ENCODE results near the gene CACNA1E. TPM values are rescaled to one million over a fixed set of nuclear protein-coding genes. Genes with fewer than 3 reads are reported as not detected.

The CACNA1E gene
- total RNA-seq, 6 experiments from 2014 or later: not detected

DNA sequence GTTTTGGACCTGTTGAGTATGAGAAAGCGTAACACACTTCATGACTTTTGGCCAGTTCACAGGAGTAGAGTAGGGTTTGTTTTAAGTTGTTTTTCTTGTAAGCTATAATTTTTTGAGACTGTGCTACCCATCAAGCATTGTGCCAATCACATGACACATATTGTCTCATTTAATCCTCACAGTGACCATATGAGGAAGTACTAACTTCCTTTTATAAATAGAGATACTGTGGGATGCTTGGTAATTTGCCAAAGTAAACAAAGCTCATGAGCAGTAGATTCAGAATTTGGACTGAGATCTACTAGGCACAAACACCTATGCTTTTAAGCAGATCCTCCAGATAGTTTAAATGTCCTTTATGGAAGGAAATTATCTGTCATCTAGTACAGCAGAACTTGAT lies 178.3 kb downstream of the CACNA1E start:
- TF ChIP-seq CTCF (IDR thresholded peaks at IDR 0.05): no peak
- Mint-ChIP-seq H3K4me3 (no peak overlapping the region), H3K27me3 (ENCODE audit: insufficient read depth) (no peaks in the 10 kb centered on the region), H3K36me3 (ENCODE audit: low read depth) (peaks cover 9% of the 10 kb centered on the region; the same call in 1 of the 2 replicates), H3K9me3 (peaks cover 20% of the 10 kb centered on the region), H3K4me1 (ENCODE audit: low read depth) (no peaks in the 10 kb centered on the region), H3K27ac (no peak overlapping the region)
- no peak for DNase-seq

DNA sequence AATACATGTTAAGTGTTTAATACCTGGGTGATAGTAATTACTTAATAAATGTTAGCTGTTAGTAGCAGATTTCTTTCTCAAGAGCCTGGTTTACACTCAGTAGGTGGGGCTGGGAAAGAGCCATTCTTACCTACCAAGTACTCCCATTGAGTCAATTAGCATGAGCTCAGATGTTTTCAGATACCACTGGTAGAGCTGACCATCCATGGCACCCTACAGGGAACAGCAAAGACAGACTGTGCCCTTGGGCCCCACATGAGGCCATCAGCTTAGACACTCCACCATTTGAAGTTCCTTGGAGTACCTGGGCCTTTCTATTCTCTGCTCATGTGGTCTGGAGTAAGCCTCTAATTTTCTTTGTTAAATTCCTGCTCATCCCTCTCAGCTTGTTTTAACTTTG lies 179.3 kb downstream of the CACNA1E start:
- Mint-ChIP-seq H3K4me1 (ENCODE audit: low read depth) (no peaks in the 10 kb centered on the region), H3K27me3 (ENCODE audit: insufficient read depth) (no peaks in the 10 kb centered on the region), H3K4me3 (no peak overlapping the region), H3K27ac (no peak overlapping the region), H3K36me3 (ENCODE audit: low read depth) (peaks cover 9% of the 10 kb centered on the region; the same call in 1 of the 2 replicates), H3K9me3 (peaks cover 24% of the 10 kb centered on the region)
- TF ChIP-seq CTCF (IDR thresholded peaks at IDR 0.05): no peak
- DNase-seq: no peak

- peaks cover 24% of the 10 kb centered on the region for H3K9me3 Mint-ChIP-seq
Observed at GRCh38 chr1:181664543-181664942, 181.2 kb downstream of the CACNA1E start.

DNA sequence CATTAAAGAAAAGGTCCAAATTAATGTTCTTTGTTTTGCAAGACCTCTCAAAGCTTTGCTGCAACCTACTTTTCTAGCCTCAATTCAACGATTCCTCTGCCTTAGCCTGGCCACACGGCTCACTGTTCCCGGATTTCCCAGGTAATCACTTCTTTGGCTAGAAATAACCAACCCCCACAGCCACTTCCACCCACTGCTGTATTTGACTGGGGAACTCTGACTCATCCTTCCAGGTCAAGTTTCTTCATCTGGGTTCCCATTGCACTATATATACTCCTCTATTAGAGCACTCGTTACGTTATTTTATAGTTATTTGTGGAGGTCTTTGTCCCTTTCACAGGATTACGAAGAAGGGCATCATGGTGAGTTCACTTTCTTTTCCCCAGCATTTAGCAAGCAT lies 185.9 kb downstream of the CACNA1E start:
- H3K4me3 Mint-ChIP-seq: no peak overlapping the region
- TF ChIP-seq CTCF (IDR thresholded peaks at IDR 0.05): no peak
- H3K27me3 Mint-ChIP-seq (ENCODE audit: insufficient read depth): no peaks in the 10 kb centered on the region; the same call in 1 of the 2 replicates
- no peak overlapping the region for H3K27ac Mint-ChIP-seq
- DNase-seq: no peak
- peaks cover 43% of the 10 kb centered on the region for H3K9me3 Mint-ChIP-seq
- H3K36me3 Mint-ChIP-seq (ENCODE audit: low read depth): no peaks in the 10 kb centered on the region
- H3K4me1 Mint-ChIP-seq (ENCODE audit: low read depth): no peaks in the 10 kb centered on the region

More at GRCh38 chr1:181664543-181664942, 181.2 kb downstream of the CACNA1E start:
- DNase-seq: no peak
- Mint-ChIP-seq H3K4me1 (ENCODE audit: low read depth) (no peaks in the 10 kb centered on the region), H3K27me3 (ENCODE audit: insufficient read depth) (no peaks in the 10 kb centered on the region), H3K27ac (no peak overlapping the region), H3K36me3 (ENCODE audit: low read depth) (peaks cover 9% of the 10 kb centered on the region; the same call in 1 of the 2 replicates), H3K4me3 (no peak overlapping the region)
- TF ChIP-seq CTCF (IDR thresholded peaks at IDR 0.05): no peak

DNA sequence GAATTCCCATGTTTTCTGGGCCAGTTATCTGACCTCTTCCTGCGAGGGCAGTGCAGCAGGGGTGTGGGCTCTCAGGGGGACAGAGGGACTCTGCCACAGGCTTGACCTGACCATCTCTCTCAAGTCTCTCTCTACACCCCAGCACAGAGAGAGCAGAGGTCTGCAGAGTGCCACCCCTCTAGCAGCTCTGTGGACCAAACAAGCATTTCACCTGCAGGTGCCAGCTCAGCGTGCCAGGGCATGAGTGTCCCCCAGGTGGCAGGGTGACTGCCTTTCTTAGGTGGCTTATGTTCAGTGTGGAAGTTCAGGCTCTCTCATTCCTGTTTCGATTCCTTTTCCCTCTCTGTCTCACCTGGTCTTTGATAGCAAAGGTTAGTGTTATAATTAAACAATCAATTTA lies 191.3 kb downstream of the CACNA1E start:
- Mint-ChIP-seq H3K4me1 (ENCODE audit: low read depth) (no peaks in the 10 kb centered on the region), H3K36me3 (ENCODE audit: low read depth) (no peaks in the 10 kb centered on the region), H3K9me3 (peaks cover 39% of the 10 kb centered on the region), H3K27me3 (ENCODE audit: insufficient read depth) (no peaks in the 10 kb centered on the region; the same call in 1 of the 2 replicates), H3K27ac (no peak overlapping the region), H3K4me3 (no peak overlapping the region)
- TF ChIP-seq CTCF (IDR thresholded peaks at IDR 0.05): no peak
- DNase-seq: no peak
